WTC11 (cell line): ENCODE measurements around the gene MED27. TPM values are rescaled to one million over a fixed set of nuclear protein-coding genes. Genes with fewer than 3 reads are reported as not detected.

Experiments
- ATAC-seq: fragments of 200-7000 bp; cut with Tn5 transposase; 2 replicates; pipeline ENCODE4 v1.10.0; 2021; ENCODE audit warnings: mild to moderate bottlenecking, moderate library complexity
- CTCF ChIA-PET: fragments of 300-600 bp; sonication (Branson Sonifier 250); formaldehyde crosslinking; loops from one replicate; lab custom pipeline; 2021; ENCODE audit warnings: antibody characterized with exemption; lab: Charles Lee
- POLR2A ChIA-PET: fragments of 350-600 bp; sonication (Branson Sonifier 250); formaldehyde crosslinking; loops from one replicate; lab custom pipeline; 2021; ENCODE audit warnings: antibody characterized with exemption; lab: Charles Lee
- DNase-seq: peaks from one replicate; pipeline ENCODE4 v3.0.0; 2021; ENCODE audit warnings: low spot score
- H3K27ac Mint-ChIP-seq: 2 replicates; pipeline ENCODE4 v1.8.0; 2021; ENCODE audit warnings: mixed read lengths
- H3K27me3 Mint-ChIP-seq: 2 replicates; pipeline ENCODE4 v1.8.0; 2021; ENCODE audit warnings: low read depth, mild to moderate bottlenecking, moderate library complexity, mixed read lengths
- H3K36me3 Mint-ChIP-seq: 2 replicates; pipeline ENCODE4 v1.8.0; 2021; ENCODE audit warnings: mixed read lengths
- H3K4me1 Mint-ChIP-seq: 2 replicates; pipeline ENCODE4 v1.8.0; 2022; ENCODE audit warnings: mixed read lengths
- H3K4me3 Mint-ChIP-seq: 2 replicates; pipeline ENCODE4 v1.8.0; 2021; ENCODE audit warnings: mild to moderate bottlenecking, moderate library complexity, mixed read lengths
- H3K9me3 Mint-ChIP-seq: 2 replicates; pipeline ENCODE4 v1.8.0; 2021; ENCODE audit warnings: mixed read lengths
- ATF1 ChIP-seq: sonication (generic); formaldehyde crosslinking; IDR thresholded peaks from 2 replicates; pipeline ENCODE4 v1.8.1; 2023; ENCODE audit warnings: mild to moderate bottlenecking, moderate library complexity, missing genetic modification reagents
- ATF3 ChIP-seq: sonication (generic); formaldehyde crosslinking; conservative IDR thresholded peaks from 2 replicates; pipeline ENCODE4 v1.8.1; 2022; ENCODE audit warnings: mild to moderate bottlenecking, missing genetic modification reagents
- CTCF ChIP-seq: fragments of 200-600 bp; IDR thresholded peaks from 2 replicates; pipeline ENCODE4 v1.8.0; 2022; ENCODE audit warnings: antibody characterized with exemption
- HMGXB4 ChIP-seq: sonication (generic); formaldehyde crosslinking; IDR thresholded peaks from 2 replicates; pipeline ENCODE4 v1.8.1; 2023; ENCODE audit warnings: mild to moderate bottlenecking, moderate library complexity, missing genetic modification reagents
- MXD4 ChIP-seq: fragments of 250-450 bp; sonication (Bioruptor Pico); IDR thresholded peaks from 2 replicates; pipeline ENCODE4 v1.8.0; 2021; ENCODE audit warnings: mild to moderate bottlenecking, moderate library complexity, borderline replicate concordance
- NR2C2 ChIP-seq: sonication (generic); formaldehyde crosslinking; IDR thresholded peaks from 2 replicates; pipeline ENCODE4 v1.8.0; 2022; ENCODE audit warnings: mild to moderate bottlenecking, missing genetic modification reagents
- NR3C1 ChIP-seq: sonication (generic); formaldehyde crosslinking; conservative IDR thresholded peaks from 2 replicates; pipeline ENCODE4 v1.8.1; 2023; ENCODE audit warnings: low read depth, mild to moderate bottlenecking, missing genetic modification reagents
- RORB ChIP-seq: fragments of 250-450 bp; sonication (Bioruptor Pico); IDR thresholded peaks from 2 replicates; pipeline ENCODE4 v1.9.0; 2021; ENCODE audit warnings: mild to moderate bottlenecking
- SMAD4 ChIP-seq: sonication (generic); formaldehyde crosslinking; IDR thresholded peaks from 2 replicates; pipeline ENCODE4 v1.8.0; 2022; ENCODE audit warnings: mild to moderate bottlenecking, missing genetic modification reagents
- SOX15 ChIP-seq: fragments of 250-450 bp; sonication (Bioruptor Pico); IDR thresholded peaks from 2 replicates; pipeline ENCODE4 v1.9.0; 2021; ENCODE audit warnings: mild to moderate bottlenecking
- TEAD1 ChIP-seq: sonication (generic); formaldehyde crosslinking; IDR thresholded peaks from 2 replicates; pipeline ENCODE4 v1.8.0; 2022; ENCODE audit warnings: mild to moderate bottlenecking, missing genetic modification reagents
- ZBTB43 ChIP-seq: sonication (generic); formaldehyde crosslinking; IDR thresholded peaks from 2 replicates; pipeline ENCODE4 v1.8.1; 2023; ENCODE audit warnings: mild to moderate bottlenecking, missing genetic modification reagents
- ZNF138 ChIP-seq: sonication (generic); formaldehyde crosslinking; conservative IDR thresholded peaks from 2 replicates; pipeline ENCODE4 v1.8.1; 2022; ENCODE audit warnings: mild to moderate bottlenecking, moderate library complexity, missing genetic modification reagents
- ZNF425 ChIP-seq: fragments of 250-450 bp; sonication (Bioruptor Pico); conservative IDR thresholded peaks from 2 replicates; pipeline ENCODE4 v1.9.0; 2021; ENCODE audit warnings: mild to moderate bottlenecking
- ZNF512 ChIP-seq: sonication (generic); formaldehyde crosslinking; IDR thresholded peaks from 2 replicates; pipeline ENCODE4 v1.8.1; 2022; ENCODE audit warnings: missing genetic modification reagents, borderline replicate concordance
- total RNA-seq: library from RNA; stranded (reverse); gene quantifications from 3 replicates; pipeline ENCODE4 v1.2.3, GENCODE V29; 2021

MED27 gene
- total RNA-seq, 1 experiment from 2014 or later = 27.9 TPM

GRCh38 chr9:131923766-131924165 lies 155.9 kb downstream of the MED27 start:
- H3K36me3 Mint-ChIP-seq = no peaks in the 10 kb centered on the region

More at GRCh38 chr9:131923766-131924165, 155.9 kb downstream of the MED27 start:
- Mint-ChIP-seq H3K27me3 (no peaks in the 10 kb centered on the region), H3K9me3 (no peaks in the 10 kb centered on the region), H3K4me3 (no peak overlapping the region), H3K27ac (no peak overlapping the region), H3K4me1 (peaks cover 32% of the 10 kb centered on the region)
- ATAC-seq = no peak
- CTCF ChIA-PET = no interaction called here
- TF ChIP-seq RORB (CRISPR knock-in tag) (no peak), MXD4 (CRISPR knock-in tag) (no peak), ZBTB43 (CRISPR knock-in tag) (no peak), TEAD1 (no peak), ZNF138 (CRISPR knock-in tag) (no peak), ATF3 (CRISPR knock-in tag) (no peak), NR2C2 (CRISPR knock-in tag) (no peak), NR3C1 (CRISPR knock-in tag) (no peak), SMAD4 (CRISPR knock-in tag) (no peak), HMGXB4 (CRISPR knock-in tag) (no peak), ZNF425 (no peak), ATF1 (CRISPR knock-in tag) (no peak), CTCF (no peak), ZNF512 (CRISPR knock-in tag) (no peak), SOX15 (no peak)
- POLR2A ChIA-PET = no interaction called here
- no peak for DNase-seq
